H9 (cell line): Measurements from ENCODE around the gene PRDM1. TPM values are rescaled to one million over a fixed set of nuclear protein-coding genes. Genes with fewer than 3 reads are reported as not detected.

Source experiments
- DNase-seq: peaks from one replicate; pipeline ENCODE4 v3.0.0-alpha.2; 2017
- H2AFZ ChIP-seq: one replicate; pipeline ENCODE4 v1.6.1; 2013; ENCODE audit warnings: mild to moderate bottlenecking, low read length, control low read depth, moderate library complexity
- H2AK5ac ChIP-seq: 2 replicates; pipeline ENCODE4 v1.6.1; 2013; ENCODE audit warnings: low read length, control low read depth, mixed read lengths; ENCODE audit not compliant: insufficient read length
- H2BK120ac ChIP-seq: one replicate; pipeline ENCODE4 v1.6.1; 2013; ENCODE audit warnings: low read depth, mild to moderate bottlenecking, low read length, control low read depth, inconsistent platforms; ENCODE audit not compliant: poor library complexity, severe bottlenecking
- H2BK12ac ChIP-seq: 2 replicates; pipeline ENCODE4 v1.6.1; 2013; ENCODE audit warnings: low read length, control low read depth, mixed read lengths, low read depth; ENCODE audit not compliant: insufficient read length
- H2BK15ac ChIP-seq: 2 replicates; pipeline ENCODE4 v1.6.1; 2013; ENCODE audit warnings: low read depth, low read length, control low read depth
- H2BK20ac ChIP-seq: one replicate; pipeline ENCODE4 v1.6.1; 2013; ENCODE audit warnings: low read depth, mild to moderate bottlenecking, low read length, control low read depth, inconsistent platforms; ENCODE audit not compliant: poor library complexity, severe bottlenecking
- H2BK5ac ChIP-seq: 2 replicates; pipeline ENCODE4 v1.6.1; 2013; ENCODE audit warnings: low read length, control low read depth, mixed read lengths; ENCODE audit not compliant: insufficient read length
- H3K14ac ChIP-seq: 2 replicates; pipeline ENCODE4 v1.6.1; 2013; ENCODE audit warnings: low read length, control low read depth; ENCODE audit not compliant: insufficient read depth
- H3K18ac ChIP-seq: 2 replicates; pipeline ENCODE4 v1.6.1; 2013; ENCODE audit warnings: low read depth, mild to moderate bottlenecking, mixed read lengths, low read length, control low read depth; ENCODE audit not compliant: insufficient read length
- H3K23ac ChIP-seq: 2 replicates; pipeline ENCODE4 v1.6.1; 2013; ENCODE audit warnings: low read length, control low read depth, mixed read lengths, low read depth; ENCODE audit not compliant: insufficient read length
- H3K23me2 ChIP-seq: 2 replicates; pipeline ENCODE4 v1.6.1; 2013; ENCODE audit warnings: low read depth, mild to moderate bottlenecking, mixed read lengths, low read length, control low read depth; ENCODE audit not compliant: insufficient read length, poor library complexity, severe bottlenecking
- H3K27ac ChIP-seq: 2 replicates; pipeline ENCODE4 v1.5.1; 2013; ENCODE audit warnings: low read length, control low read depth, mixed read lengths, low read depth; ENCODE audit not compliant: insufficient read length
- H3K27me3 ChIP-seq: 2 replicates; pipeline ENCODE4 v1.6.1; 2013; ENCODE audit warnings: low read length, control low read depth, inconsistent platforms; ENCODE audit not compliant: insufficient read depth
- H3K4ac ChIP-seq: 2 replicates; pipeline ENCODE4 v1.6.1; 2013; ENCODE audit warnings: low read depth, mild to moderate bottlenecking, control low read depth, inconsistent platforms, low read length, moderate library complexity
- H3K4me1 ChIP-seq: 2 replicates; pipeline ENCODE4 v1.6.1; 2013; ENCODE audit warnings: low read length, control low read depth, inconsistent platforms; ENCODE audit not compliant: insufficient read depth
- H3K4me2 ChIP-seq: 2 replicates; pipeline ENCODE4 v1.6.1; 2013; ENCODE audit warnings: low read length, control low read depth, mixed read lengths; ENCODE audit not compliant: insufficient read length, insufficient read depth
- H3K56ac ChIP-seq: 2 replicates; pipeline ENCODE4 v1.6.1; 2013; ENCODE audit warnings: low read depth, mild to moderate bottlenecking, mixed read lengths, low read length, control low read depth; ENCODE audit not compliant: insufficient read length
- H3K79me1 ChIP-seq: 2 replicates; pipeline ENCODE4 v1.6.1; 2013; ENCODE audit warnings: low read depth, mild to moderate bottlenecking, moderate library complexity, low read length, control low read depth, inconsistent platforms; ENCODE audit not compliant: insufficient read depth, poor library complexity, severe bottlenecking
- H3K79me2 ChIP-seq: 2 replicates; pipeline ENCODE4 v1.6.1; 2013; ENCODE audit warnings: low read length, control low read depth, inconsistent platforms; ENCODE audit not compliant: insufficient read depth
- H3K9ac ChIP-seq: 2 replicates; pipeline ENCODE4 v1.6.1; 2013; ENCODE audit warnings: low read length, control low read depth, mixed read lengths; ENCODE audit not compliant: insufficient read length; ENCODE audit errors: extremely low read depth
- H3K9me3 ChIP-seq: one replicate; pipeline ENCODE4 v1.6.1; 2013; ENCODE audit warnings: low read depth, low read length, inconsistent platforms; ENCODE audit not compliant: control insufficient read depth
- H3T11ph ChIP-seq: one replicate; pipeline ENCODE4 v1.6.1; 2013; ENCODE audit warnings: mild to moderate bottlenecking, low read length, control low read depth, inconsistent platforms
- H4K20me1 ChIP-seq: one replicate; pipeline ENCODE4 v1.6.1; 2013; ENCODE audit not compliant: control insufficient read depth, insufficient read length, insufficient read depth
- H4K5ac ChIP-seq: 2 replicates; pipeline ENCODE4 v1.6.1; 2013; ENCODE audit warnings: low read depth, mild to moderate bottlenecking, mixed read lengths, low read length, control low read depth; ENCODE audit not compliant: insufficient read length
- H4K8ac ChIP-seq: replicated peaks from 2 replicates; pipeline ENCODE4 v1.6.1; 2013; ENCODE audit warnings: low read length, control low read depth, mixed read lengths, low read depth; ENCODE audit not compliant: insufficient read length
- H4K91ac ChIP-seq: 2 replicates; pipeline ENCODE4 v1.6.1; 2013; ENCODE audit warnings: low read depth, mild to moderate bottlenecking, moderate library complexity, mixed read lengths, low read length, control low read depth; ENCODE audit not compliant: insufficient read length
- H3K27ac Mint-ChIP-seq, 3 experiments: 2 replicates in 2 of 3; 3 replicates in 1 of 3; pipeline ENCODE4 v1.8.0; 2020 to 2021; ENCODE audit warnings: mixed read lengths in 3 of 3, mild to moderate bottlenecking in 1 of 3, moderate library complexity in 1 of 3
- H3K27me3 Mint-ChIP-seq: 2 replicates; pipeline ENCODE4 v1.8.0; 2021; ENCODE audit warnings: low read depth, mild to moderate bottlenecking, moderate library complexity, mixed read lengths
- H3K36me3 Mint-ChIP-seq, 3 experiments: 2 replicates in 2 of 3; 3 replicates in 1 of 3; pipeline ENCODE4 v1.8.0; 2020 to 2021; ENCODE audit warnings: low read depth in 3 of 3, mixed read lengths in 3 of 3; ENCODE audit not compliant: insufficient read depth in 1 of 3
- H3K4me1 Mint-ChIP-seq, 2 experiments: 2 replicates each; pipeline ENCODE4 v1.8.0; 2020; ENCODE audit warnings: mixed read lengths in 2 of 2
- H3K4me3 Mint-ChIP-seq, 2 experiments: 2 replicates in 1 of 2; 3 replicates in 1 of 2; pipeline ENCODE4 v1.8.0; 2020 to 2021; ENCODE audit warnings: mild to moderate bottlenecking in 2 of 2, mixed read lengths in 2 of 2, moderate library complexity in 1 of 2
- H3K9me3 Mint-ChIP-seq, 2 experiments: 2 replicates in 1 of 2; 3 replicates in 1 of 2; pipeline ENCODE4 v1.8.0; 2020; ENCODE audit warnings: mild to moderate bottlenecking in 2 of 2, mixed read lengths in 2 of 2, moderate library complexity in 1 of 2
- CTCF ChIP-seq: fragments of 200-600 bp; sonication (generic); conservative IDR thresholded peaks from 3 replicates; pipeline ENCODE4 v1.8.0; 2021; ENCODE audit warnings: antibody characterized with exemption, mild to moderate bottlenecking
- WGBS: extraction: QIAGEN DNeasy Blood & Tissue Kit; methylation state at CpG from one replicate; pipeline ENCODE4 v1.1.7; 2013; ENCODE audit warnings: missing lambda C conversion rate, low lambda C conversion rate, mixed read lengths; ENCODE audit not compliant: insufficient read length; ENCODE audit errors: extremely low coverage; 5-methylcytosine and 5-hydroxymethylcytosine counted together
- total RNA-seq: library from RNA; stranded (reverse); gene quantifications from 2 replicates; pipeline ENCODE4 v1.2.1, GENCODE V29; 2021

Gene PRDM1
- total RNA-seq, 1 experiment from 2014 or later = 2.9 TPM

GRCh38 chr6:106083618-106084017 is 2.5 kb upstream of the PRDM1 start:
- H3K36me3 Mint-ChIP-seq = no peaks in the 10 kb centered on the region

More at GRCh38 chr6:106083618-106084017, 2.5 kb upstream of the PRDM1 start:
- H3K4me2 ChIP-seq = no peak overlapping the region
- H3K27me3 ChIP-seq = no peaks in the 10 kb centered on the region; the same call in 1 of the 2 replicates
- no peak overlapping the region for H3K27ac Mint-ChIP-seq
- H3K18ac ChIP-seq = no peak overlapping the region
- no peak overlapping the region for H2BK20ac ChIP-seq
- no peak overlapping the region for H3K27ac ChIP-seq
- peaks cover 11% of the 10 kb centered on the region for H3K23me2 ChIP-seq
- H3K4me1 ChIP-seq = peaks cover 3% of the 10 kb centered on the region; the same call in 1 of the 2 replicates
- no peak overlapping the region for H3K4me3 Mint-ChIP-seq
- no peaks in the 10 kb centered on the region for H4K20me1 ChIP-seq
- WGBS = no CpG with 5 or more reads among the region's 2 CpGs
- no peaks in the 10 kb centered on the region for H3K9me3 Mint-ChIP-seq
- no peak overlapping the region for H2BK12ac ChIP-seq
- no peak for DNase-seq
- H3T11ph ChIP-seq = no peak overlapping the region
- no peaks in the 10 kb centered on the region for H3K9me3 ChIP-seq
- no peak overlapping the region for H2BK120ac ChIP-seq
- H3K79me1 ChIP-seq = no peaks in the 10 kb centered on the region
- H3K79me2 ChIP-seq = no peaks in the 10 kb centered on the region
- peaks cover 27% of the 10 kb centered on the region for H3K27me3 Mint-ChIP-seq
- H2BK15ac ChIP-seq = no peak overlapping the region
- no peak overlapping the region for H4K8ac ChIP-seq
- no peak overlapping the region for H2BK5ac ChIP-seq
- no peak overlapping the region for H3K4ac ChIP-seq
- no peak overlapping the region for H4K91ac ChIP-seq
- no peak for TF ChIP-seq CTCF
- no peak overlapping the region for H2AK5ac ChIP-seq
- no peak overlapping the region for H3K56ac ChIP-seq
- peaks cover 51 to 55% of the 10 kb centered on the region in 2 experiments for H3K4me1 Mint-ChIP-seq
- no peak overlapping the region for H3K23ac ChIP-seq
- no peak overlapping the region for H2AFZ ChIP-seq
- H3K9ac ChIP-seq = no peak overlapping the region
- no peak overlapping the region for H4K5ac ChIP-seq
- no peak overlapping the region for H3K14ac ChIP-seq
